ENCODE results near the gene ATXN7L1. TPM values are rescaled to one million over a fixed set of nuclear protein-coding genes. Genes with fewer than 3 reads are reported as not detected.
A peak's percentile ranks its signal among the peaks of the same experiment; 100 is the strongest.

Gene ATXN7L1
- total and polyA plus RNA-seq, 2 of the 13 experiments (the other 11 are each of a cell fraction or from before 2014, with no cell fraction given) = 4.1 to 7.8 TPM

DNA sequence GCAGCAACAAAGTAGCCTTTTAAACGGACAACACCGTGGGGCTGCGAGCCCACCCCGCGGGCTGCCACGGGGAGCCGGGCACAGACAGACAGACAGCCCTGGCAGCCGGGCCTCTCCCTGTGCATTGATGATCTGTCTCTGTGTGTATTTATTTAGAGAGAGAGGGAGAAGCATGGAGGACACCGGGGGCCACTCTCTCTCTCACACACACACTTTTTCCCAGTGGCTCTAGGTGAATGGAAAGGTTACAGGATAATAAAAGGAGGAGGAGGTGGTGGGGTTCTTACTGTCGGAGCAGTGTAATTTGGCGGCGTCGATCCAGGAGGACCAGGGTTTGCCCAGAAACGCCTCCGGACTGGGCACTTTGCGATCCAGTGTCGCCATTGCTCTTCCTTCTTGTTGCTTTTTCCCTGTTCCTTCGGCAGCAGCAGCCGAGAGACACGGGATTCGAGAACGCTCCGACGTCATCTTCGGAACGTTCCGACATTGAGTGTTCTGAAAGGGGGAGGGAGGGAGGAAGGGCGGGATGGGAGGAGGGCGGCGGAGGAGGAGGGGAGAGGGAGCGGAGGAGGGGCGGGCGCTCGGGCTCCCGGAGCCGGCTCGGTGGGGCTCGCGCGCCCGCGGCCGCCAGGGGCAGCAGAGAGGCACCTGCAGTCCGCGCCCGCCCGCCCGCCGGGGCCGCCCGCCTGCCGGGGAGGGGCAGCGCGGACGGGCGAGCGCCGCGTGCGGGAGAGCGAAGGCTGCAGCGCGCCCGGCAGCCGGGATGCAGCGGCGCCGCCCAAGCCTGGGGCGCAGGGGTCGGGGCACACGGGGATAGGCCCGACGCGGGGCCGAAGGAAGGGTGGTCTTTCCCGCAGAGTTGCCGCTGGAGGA lies at the start of gene ATXN7L1 (continued):
- TF ChIP-seq ETV5 (CRISPR knock-in tag; IDR thresholded peaks at IDR 0.05; ENCODE audit: borderline replicate concordance) (no peak), ZNF746 (CRISPR knock-in tag; IDR thresholded peaks at IDR 0.05) (peak; percentile 95), KAT8 (CRISPR knock-in tag; IDR thresholded peaks at IDR 0.05) (no peak; the same call in 1 of the 2 replicates), ZNF816 (CRISPR knock-in tag; IDR thresholded peaks at IDR 0.05; ENCODE audit: borderline replicate concordance) (peak; percentile 9; the same call in 1 of the 2 replicates), ZNF777 (CRISPR knock-in tag; IDR thresholded peaks at IDR 0.05) (peak; percentile 75; the same call in 1 of the 2 replicates), RBM39 (IDR thresholded peaks at IDR 0.05; ENCODE audit: low read depth, low read length, poor library complexity, severe bottlenecking) (peak; percentile 15), RAD21 (CRISPR knock-in tag; IDR thresholded peaks at IDR 0.05) (peak; percentile 71; the same call in 1 of the 2 replicates), NR2F6 (IDR thresholded peaks at IDR 0.05) (no peak), NR2F6 (CRISPR knock-in tag; IDR thresholded peaks at IDR 0.05) (no peak), ZNF572 (CRISPR knock-in tag; IDR thresholded peaks at IDR 0.05) (no peak), SAP130 (CRISPR knock-in tag; IDR thresholded peaks at IDR 0.05; ENCODE audit: low read depth) (peak; percentile 46; the same call in 1 of the 2 replicates), GFI1 (CRISPR knock-in tag; IDR thresholded peaks at IDR 0.05; ENCODE audit: borderline replicate concordance) (no peak), ARID2 (CRISPR knock-in tag; IDR thresholded peaks at IDR 0.05; ENCODE audit: borderline replicate concordance) (no peak), ZFP82 (CRISPR knock-in tag; IDR thresholded peaks at IDR 0.05; ENCODE audit: borderline replicate concordance) (peak; percentile 28; the same call in 1 of the 2 replicates), KDM2A (CRISPR knock-in tag; IDR thresholded peaks at IDR 0.05; ENCODE audit: borderline replicate concordance, low read depth) (peak; percentile 32; the same call in 1 of the 2 replicates), ZNF263 (CRISPR knock-in tag; IDR thresholded peaks at IDR 0.05) (peak; percentile 83; the same call in 1 of the 2 replicates), GTF3A (CRISPR knock-in tag; conservative IDR thresholded peaks at IDR 0.05) (no peak), FOXC1 (CRISPR knock-in tag; IDR thresholded peaks at IDR 0.05; ENCODE audit: borderline replicate concordance) (no peak), ZNF501 (CRISPR knock-in tag; IDR thresholded peaks at IDR 0.05) (0 out of 2 replicates have a peak, but pooled peaks have one; percentile 32), ZNF468 (CRISPR knock-in tag; IDR thresholded peaks at IDR 0.05) (no peak), TCF12 (IDR thresholded peaks at IDR 0.05) (no peak), TCF12 (CRISPR knock-in tag; IDR thresholded peaks at IDR 0.05) (no peak), ZSCAN21 (CRISPR knock-in tag; IDR thresholded peaks at IDR 0.05; ENCODE audit: borderline replicate concordance) (no peak; the same call in 1 of the 2 replicates), BRCA1 (CRISPR knock-in tag; IDR thresholded peaks at IDR 0.05) (0 out of 2 replicates have a peak, but pooled peaks have one; percentile 64), HNRNPLL (IDR thresholded peaks at IDR 0.05; ENCODE audit: low read depth, low read length, poor library complexity, severe bottlenecking) (peak; percentile 48), RFXAP (CRISPR knock-in tag; IDR thresholded peaks at IDR 0.05; ENCODE audit: borderline replicate concordance) (0 out of 2 replicates have a peak, but pooled peaks have one; percentile 38)
- TF ChIP-seq, protein P1, sequence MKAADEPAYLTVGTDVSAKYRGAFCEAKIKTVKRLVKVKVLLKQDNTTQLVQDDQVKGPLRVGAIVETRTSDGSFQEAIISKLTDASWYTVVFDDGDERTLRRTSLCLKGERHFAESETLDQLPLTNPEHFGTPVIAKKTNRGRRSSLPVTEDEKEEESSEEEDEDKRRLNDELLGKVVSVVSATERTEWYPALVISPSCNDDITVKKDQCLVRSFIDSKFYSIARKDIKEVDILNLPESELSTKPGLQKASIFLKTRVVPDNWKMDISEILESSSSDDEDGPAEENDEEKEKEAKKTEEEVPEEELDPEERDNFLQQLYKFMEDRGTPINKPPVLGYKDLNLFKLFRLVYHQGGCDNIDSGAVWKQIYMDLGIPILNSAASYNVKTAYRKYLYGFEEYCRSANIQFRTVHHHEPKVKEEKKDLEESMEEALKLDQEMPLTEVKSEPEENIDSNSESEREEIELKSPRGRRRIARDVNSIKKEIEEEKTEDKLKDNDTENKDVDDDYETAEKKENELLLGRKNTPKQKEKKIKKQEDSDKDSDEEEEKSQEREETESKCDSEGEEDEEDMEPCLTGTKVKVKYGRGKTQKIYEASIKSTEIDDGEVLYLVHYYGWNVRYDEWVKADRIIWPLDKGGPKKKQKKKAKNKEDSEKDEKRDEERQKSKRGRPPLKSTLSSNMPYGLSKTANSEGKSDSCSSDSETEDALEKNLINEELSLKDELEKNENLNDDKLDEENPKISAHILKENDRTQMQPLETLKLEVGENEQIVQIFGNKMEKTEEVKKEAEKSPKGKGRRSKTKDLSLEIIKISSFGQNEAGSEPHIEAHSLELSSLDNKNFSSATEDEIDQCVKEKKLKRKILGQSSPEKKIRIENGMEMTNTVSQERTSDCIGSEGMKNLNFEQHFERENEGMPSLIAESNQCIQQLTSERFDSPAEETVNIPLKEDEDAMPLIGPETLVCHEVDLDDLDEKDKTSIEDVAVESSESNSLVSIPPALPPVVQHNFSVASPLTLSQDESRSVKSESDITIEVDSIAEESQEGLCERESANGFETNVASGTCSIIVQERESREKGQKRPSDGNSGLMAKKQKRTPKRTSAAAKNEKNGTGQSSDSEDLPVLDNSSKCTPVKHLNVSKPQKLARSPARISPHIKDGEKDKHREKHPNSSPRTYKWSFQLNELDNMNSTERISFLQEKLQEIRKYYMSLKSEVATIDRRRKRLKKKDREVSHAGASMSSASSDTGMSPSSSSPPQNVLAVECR (CRISPR knock-in tag; IDR thresholded peaks at IDR 0.05; ENCODE audit: borderline replicate concordance) = peak; percentile 14; the same call in 1 of the 2 replicates
